ENCODE data around the gene IRX3. TPM values are rescaled to one million over a fixed set of nuclear protein-coding genes. Genes with fewer than 3 reads are reported as not detected.

IRX3 gene
- total and polyA plus RNA-seq, 2 donors from 2014 or later: 13.5 to 37.9 TPM

- DNase-seq: peak in 2 of 5 donors; percentile 44 to 69
- Histone ChIP-seq H3K4me1 (ENCODE audit: control insufficient read depth in 2 of 3, insufficient read depth in 2 of 3, low read depth in 1 of 3, low read length in 3 of 3) (peaks cover 0 to 2% (median 0%) of the 10 kb centered on the region in 3 donors), H3K27ac (ENCODE audit: low read depth in 2 of 2, low read length in 2 of 2) (no peak overlapping the region), H3K27me3 (ENCODE audit: control insufficient read depth, insufficient read depth, low read length) (peaks cover 17% of the 10 kb centered on the region), H3K36me3 (ENCODE audit: control insufficient read depth in 2 of 3, insufficient read depth in 3 of 3, low read length in 3 of 3) (no peaks in the 10 kb centered on the region), H3K9ac (ENCODE audit: low read length in 3 of 3) (no peak overlapping the region), H3K9me3 (ENCODE audit: control insufficient read depth in 2 of 3, insufficient read depth in 1 of 3, low read length in 3 of 3) (no peaks in the 10 kb centered on the region), H3K4me3 (ENCODE audit: low read length in 3 of 3) (no peak overlapping the region)
- no peak for TF ChIP-seq CTCF (IDR thresholded peaks at IDR 0.05; ENCODE audit: borderline replicate concordance, extremely low read depth, insufficient read depth)
- intact Hi-C loops (cut with DNase I): no loop called here
- FAIRE-seq: no peak
These were observed 3.6 kb upstream of the IRX3 start for GRCh38 chr16:54289945-54290832.

GRCh38 chr16:54289242-54289944 lies 2.8 kb upstream of the IRX3 start:
- TF ChIP-seq CTCF (IDR thresholded peaks at IDR 0.05; ENCODE audit: borderline replicate concordance, extremely low read depth, insufficient read depth): no peak
- Histone ChIP-seq H3K36me3 (ENCODE audit: control insufficient read depth in 2 of 3, insufficient read depth in 3 of 3, low read length in 3 of 3) (no peaks in the 10 kb centered on the region), H3K4me1 (ENCODE audit: control insufficient read depth in 2 of 3, insufficient read depth in 2 of 3, low read depth in 1 of 3, low read length in 3 of 3) (peaks cover 0 to 6% (median 0%) of the 10 kb centered on the region in 3 donors), H3K9ac (ENCODE audit: low read length in 3 of 3) (no peak overlapping the region), H3K4me3 (ENCODE audit: low read length in 3 of 3) (no peak overlapping the region), H3K9me3 (ENCODE audit: control insufficient read depth in 2 of 3, insufficient read depth in 1 of 3, low read length in 3 of 3) (no peaks in the 10 kb centered on the region), H3K27me3 (ENCODE audit: control insufficient read depth, insufficient read depth, low read length) (peaks cover 17% of the 10 kb centered on the region), H3K27ac (ENCODE audit: low read depth in 2 of 2, low read length in 2 of 2) (no peak overlapping the region)
- DNase-seq: peak; percentile 71 to 88 (median 85)
- no peak for FAIRE-seq
- intact Hi-C loops (cut with DNase I): no loop called here

- Histone ChIP-seq H3K27me3 (ENCODE audit: control insufficient read depth, insufficient read depth, low read length) (peaks cover 17% of the 10 kb centered on the region), H3K9ac (ENCODE audit: low read length in 3 of 3) (no peak overlapping the region), H3K4me1 (ENCODE audit: control insufficient read depth in 2 of 3, insufficient read depth in 2 of 3, low read depth in 1 of 3, low read length in 3 of 3) (peaks cover 0 to 6% (median 0%) of the 10 kb centered on the region in 3 donors), H3K4me3 (ENCODE audit: low read length in 3 of 3) (no peak overlapping the region), H3K36me3 (ENCODE audit: control insufficient read depth in 2 of 3, insufficient read depth in 3 of 3, low read length in 3 of 3) (no peaks in the 10 kb centered on the region), H3K27ac (ENCODE audit: low read depth in 2 of 2, low read length in 2 of 2) (no peak overlapping the region), H3K9me3 (ENCODE audit: control insufficient read depth in 2 of 3, insufficient read depth in 1 of 3, low read length in 3 of 3) (no peaks in the 10 kb centered on the region)
- FAIRE-seq (no peak), DNase-seq (peak in 2 of 5 donors; percentile 15 to 66)
- intact Hi-C loops (cut with DNase I): no loop called here
- TF ChIP-seq CTCF (IDR thresholded peaks at IDR 0.05; ENCODE audit: borderline replicate concordance, extremely low read depth, insufficient read depth): no peak
These were observed 2.3 kb upstream of the IRX3 start for GRCh38 chr16:54288835-54289241.

Measured in kidney (tissue), 14 donors.